Raji (cell line): ENCODE measurements around the gene TRAPPC10.

ENCODE experiments used
- POLR2A ChIP-seq: IDR thresholded peaks from 2 replicates; pipeline ENCODE4 v1.6.1; 2011; ENCODE audit warnings: low read depth, low read length, control low read depth; ENCODE audit not compliant: insufficient read depth

Gene TRAPPC10

GRCh38 chr21:43989401-43989800 is 22.7 kb upstream of the TRAPPC10 start:
- TF ChIP-seq POLR2A, result no peak

- no peak for TF ChIP-seq POLR2A
Observed at GRCh38 chr21:43991447-43991991, 20.6 kb upstream of the TRAPPC10 start.

- TF ChIP-seq POLR2A, result no peak
Observed at GRCh38 chr21:43992121-43992520, 20.0 kb upstream of the TRAPPC10 start.

- TF ChIP-seq POLR2A, result no peak
Observed at GRCh38 chr21:43993420-43993934, 18.6 kb upstream of the TRAPPC10 start.

GRCh38 chr21:43994085-43994484 is 18.0 kb upstream of the TRAPPC10 start:
- TF ChIP-seq POLR2A, result no peak

GRCh38 chr21:43994646-43995045 is 17.5 kb upstream of the TRAPPC10 start:
- no peak for TF ChIP-seq POLR2A

GRCh38 chr21:43995521-43996105 is 16.5 kb upstream of the TRAPPC10 start:
- TF ChIP-seq POLR2A, result no peak

- no peak for TF ChIP-seq POLR2A
Observed at GRCh38 chr21:43997766-43998742, 14.1 kb upstream of the TRAPPC10 start.

GRCh38 chr21:44000360-44000759 is 11.7 kb upstream of the TRAPPC10 start:
- no peak for TF ChIP-seq POLR2A

- TF ChIP-seq POLR2A, result no peak
Observed at GRCh38 chr21:44002511-44002910, 9.6 kb upstream of the TRAPPC10 start.

GRCh38 chr21:44003307-44003966 is 8.7 kb upstream of the TRAPPC10 start:
- no peak for TF ChIP-seq POLR2A

- no peak for TF ChIP-seq POLR2A
Observed at GRCh38 chr21:44005071-44005470, 7.0 kb upstream of the TRAPPC10 start.

GRCh38 chr21:44005593-44005992 is 6.5 kb upstream of the TRAPPC10 start:
- TF ChIP-seq POLR2A, result no peak

GRCh38 chr21:44006017-44006619 is 6.0 kb upstream of the TRAPPC10 start:
- TF ChIP-seq POLR2A, result no peak

- TF ChIP-seq POLR2A, result no peak
Observed at GRCh38 chr21:44006656-44007055, 5.5 kb upstream of the TRAPPC10 start.
